Measurements from ENCODE around the gene NOTO. TPM values are rescaled to one million over a fixed set of nuclear protein-coding genes. Genes with fewer than 3 reads are reported as not detected.
A peak's percentile ranks its signal among the peaks of the same experiment; 100 is the strongest.

NOTO gene
- total RNA-seq, 1 experiment from 2014 or later, result 0.66 TPM

- H4K8ac ChIP-seq (replicated peaks; ENCODE audit: insufficient read length, low read depth, low read length), result no peak within 1 kb of the TSS
- H2BK15ac ChIP-seq (ENCODE audit: low read depth, low read length), result no peak within 1 kb of the TSS
- H3K9me3 Mint-ChIP-seq, result no peaks in the 10 kb centered on the region
- no peaks in the 10 kb centered on the region for H4K20me1 ChIP-seq (ENCODE audit: control insufficient read depth, insufficient read depth, insufficient read length)
- peak within 1 kb of the TSS; percentile 76 to 93 for H3K4me3 Mint-ChIP-seq
- H3K27me3 Mint-ChIP-seq (ENCODE audit: low read depth), result peaks cover 3% of the 10 kb centered on the region; the same call in 1 of the 2 replicates
- H3K9ac ChIP-seq (ENCODE audit: extremely low read depth, insufficient read length, low read length), result peak within 1 kb of the TSS; percentile 68
- H4K5ac ChIP-seq (ENCODE audit: insufficient read length, low read depth, low read length), result no peak within 1 kb of the TSS
- H3K27ac ChIP-seq (ENCODE audit: insufficient read length, low read depth, low read length), result no peak within 1 kb of the TSS
- H3K27ac Mint-ChIP-seq, result peak within 1 kb of the TSS; percentile 89 to 95 (median 93); a peak in 6 of 7 replicates
- H3K4me1 ChIP-seq (ENCODE audit: insufficient read depth, low read length), result 0 out of 2 replicates have a peak, but pooled peaks cover 3% of the 10 kb centered on the region
- H3K27me3 ChIP-seq (ENCODE audit: insufficient read depth, low read length), result no peaks in the 10 kb centered on the region
- H3K4me2 ChIP-seq (ENCODE audit: insufficient read depth, insufficient read length, low read length), result peak within 1 kb of the TSS; percentile 81
- H3T11ph ChIP-seq (ENCODE audit: low read length), result no peak within 1 kb of the TSS
- peaks cover 4% of the 10 kb centered on the region for H3K79me1 ChIP-seq (ENCODE audit: insufficient read depth, low read depth, low read length, poor library complexity, severe bottlenecking)
- no peak within 1 kb of the TSS for H2AK5ac ChIP-seq (ENCODE audit: insufficient read length, low read length)
- H3K14ac ChIP-seq (ENCODE audit: insufficient read depth, low read length), result peak within 1 kb of the TSS; percentile 89
- H2BK20ac ChIP-seq (ENCODE audit: low read depth, low read length, poor library complexity, severe bottlenecking), result no peak within 1 kb of the TSS
- peak; percentile 86 for DNase-seq
- no peak within 1 kb of the TSS for H3K4ac ChIP-seq (ENCODE audit: low read depth, low read length)
- no peak within 1 kb of the TSS for H3K56ac ChIP-seq (ENCODE audit: insufficient read length, low read depth, low read length)
- no peaks in the 10 kb centered on the region for H3K9me3 ChIP-seq (ENCODE audit: control insufficient read depth, low read depth, low read length)
- no peak within 1 kb of the TSS for H4K91ac ChIP-seq (ENCODE audit: insufficient read length, low read depth, low read length)
- peak within 1 kb of the TSS; percentile 82 for H2AFZ ChIP-seq (ENCODE audit: low read length)
- peaks cover 7% of the 10 kb centered on the region; the same call in 1 of the 2 replicates for H3K79me2 ChIP-seq (ENCODE audit: insufficient read depth, low read length)
- H2BK12ac ChIP-seq (ENCODE audit: insufficient read length, low read depth, low read length), result no peak within 1 kb of the TSS
- TF ChIP-seq CTCF (conservative IDR thresholded peaks at IDR 0.05), result no peak
- H3K36me3 Mint-ChIP-seq (ENCODE audit: insufficient read depth in 1 of 3, low read depth in 3 of 3), result peaks cover 0 to 5% (median 0%) of the 10 kb centered on the region in 3 experiments; a peak in 2 of 7 replicates
- H3K4me1 Mint-ChIP-seq, result peaks cover 22 to 30% of the 10 kb centered on the region in 2 experiments
- no CpG with 5 or more reads among the region's 64 CpGs for WGBS (ENCODE audit: extremely low coverage, insufficient read length, low lambda C conversion rate)
- no peak within 1 kb of the TSS for H2BK5ac ChIP-seq (ENCODE audit: insufficient read length, low read length)
- no peak within 1 kb of the TSS for H3K23ac ChIP-seq (ENCODE audit: insufficient read length, low read depth, low read length)
- H3K18ac ChIP-seq (ENCODE audit: insufficient read length, low read depth, low read length), result peak within 1 kb of the TSS; percentile 81
- H2BK120ac ChIP-seq (ENCODE audit: low read depth, low read length, poor library complexity, severe bottlenecking), result no peak within 1 kb of the TSS
- no peaks in the 10 kb centered on the region for H3K23me2 ChIP-seq (ENCODE audit: insufficient read length, low read depth, low read length, poor library complexity, severe bottlenecking)
Observed at GRCh38 chr2:73214120-73215035, 12.0 kb downstream of the NOTO start, which contains the start of gene SMYD5. Gene SMYD5, plus strand, starts transcription at chr2:73214245. Its CDS starts 22 bp downstream, at chr2:73214267.

Data from H9 (cell line).